OCI-LY7 (cell line): ENCODE measurements around the gene MARCO.

Experiments used
- CTCF ChIP-seq: fragments of 200-600 bp; sonication (generic); conservative IDR thresholded peaks from 2 replicates; pipeline ENCODE4 v1.5.1; 2014; ENCODE audit warnings: mild to moderate bottlenecking, antibody characterized with exemption, low read length, moderate library complexity, mixed read lengths
- EZH2phosphoT487 ChIP-seq: fragments of 200-600 bp; sonication (generic); IDR thresholded peaks from 2 replicates; pipeline ENCODE4 v1.6.1; 2018; ENCODE audit warnings: low read depth, borderline replicate concordance, mild to moderate bottlenecking, mixed run types, antibody characterized with exemption, low read length, moderate library complexity, mixed read lengths

DNA sequence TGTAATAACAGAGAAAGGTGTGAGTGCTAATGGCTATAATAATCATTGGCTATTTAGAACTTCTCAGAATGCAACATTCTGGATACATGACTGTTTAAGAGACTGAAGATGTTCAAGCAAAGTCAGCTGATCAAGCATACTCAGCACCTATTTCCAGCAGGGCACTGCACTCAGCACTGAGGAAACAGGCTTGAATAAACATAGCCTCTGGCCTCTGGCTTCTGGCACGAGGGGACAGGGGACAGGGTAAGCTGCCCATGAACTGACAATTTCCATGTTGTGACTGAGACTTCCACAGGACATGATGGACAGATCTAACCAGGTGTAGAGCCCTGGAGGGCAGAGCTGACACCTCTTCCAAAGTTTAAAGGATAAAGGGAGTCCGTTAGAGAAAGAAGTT lies 1.3 kb downstream of the MARCO start:
- TF ChIP-seq CTCF (no peak), EZH2phosphoT487 (no peak)
